GM21528 (cell line): Measurements from ENCODE around the gene TPSG1.
"Not testable (repeated sequence)": the region's sequence is repeated elsewhere in the genome, so short reads cannot be mapped to it uniquely, and the experiment has no call there.

Experiments used
- ATAC-seq: cut with Tn5 transposase; IDR thresholded peaks from one replicate; pipeline ENCODE4 v1.9.1; 2021; ENCODE audit warnings: mild to moderate bottlenecking, moderate library complexity; ENCODE audit not compliant: unreplicated experiment, low FRiP score

Gene TPSG1

GRCh38 chr16:1257561-1258224, 32.6 kb upstream of the TPSG1 start:
- ATAC-seq: no peak

DNA sequence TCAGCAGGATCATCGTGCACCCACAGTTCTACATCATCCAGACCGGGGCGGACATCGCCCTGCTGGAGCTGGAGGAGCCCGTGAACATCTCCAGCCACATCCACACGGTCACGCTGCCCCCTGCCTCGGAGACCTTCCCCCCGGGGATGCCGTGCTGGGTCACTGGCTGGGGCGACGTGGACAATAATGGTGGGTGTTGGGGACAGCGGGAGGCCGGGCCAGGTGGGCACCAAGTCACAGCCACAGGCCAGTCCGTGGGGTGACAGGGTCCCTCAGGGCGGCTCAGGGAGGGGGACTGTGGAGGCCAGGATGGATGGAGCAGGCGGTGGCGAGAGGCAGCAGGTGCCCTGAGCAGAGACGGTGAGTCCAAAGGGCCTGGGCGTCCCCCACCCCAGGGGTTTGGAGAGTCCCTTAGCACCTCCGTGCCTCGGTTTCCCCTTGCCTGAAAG, 31.8 kb upstream of the TPSG1 start:
- no peak for ATAC-seq

GRCh38 chr16:1256296-1256873, 31.3 kb upstream of the TPSG1 start:
- not testable (repeated sequence) for ATAC-seq

DNA sequence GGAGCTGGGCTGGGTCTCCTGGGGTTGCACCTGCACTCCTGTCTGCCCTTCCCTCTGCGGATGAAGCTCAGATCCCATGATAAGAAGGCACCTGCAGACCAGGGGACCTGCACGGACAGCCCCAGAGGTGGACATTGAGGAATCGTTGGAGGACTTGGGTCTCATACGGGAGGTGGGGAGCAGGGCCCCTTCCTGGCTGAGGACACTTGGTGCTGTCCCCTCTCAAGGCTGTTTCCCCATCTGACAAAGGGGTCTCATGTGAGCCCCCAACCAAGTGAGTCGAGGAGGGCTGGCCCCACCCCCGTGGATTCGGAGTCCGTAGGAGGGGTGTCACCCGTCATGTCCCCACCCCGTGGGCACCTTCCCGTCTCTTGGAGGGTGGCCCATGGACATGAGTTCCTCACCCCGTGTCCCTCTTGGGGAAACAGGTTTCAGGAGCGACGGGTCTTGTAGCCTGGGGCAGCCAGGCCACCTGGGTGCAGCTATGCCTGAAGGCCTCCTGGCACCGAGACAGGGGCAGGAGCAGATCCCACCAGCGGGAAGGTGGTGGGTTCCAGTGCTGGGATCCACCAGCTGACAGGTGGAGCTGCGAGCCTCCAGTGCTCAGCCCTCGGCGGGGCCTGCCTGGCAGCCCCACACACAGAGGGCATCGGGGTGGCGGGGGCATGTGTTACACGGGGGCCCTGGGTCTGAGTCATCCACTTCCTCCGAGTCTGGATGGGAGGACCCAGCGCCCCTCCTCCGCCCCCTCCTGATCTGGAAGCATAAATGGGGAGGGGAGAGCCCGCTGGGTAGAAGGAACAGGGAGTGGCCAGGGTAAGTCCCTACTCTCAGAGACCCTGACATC, 30.4 kb upstream of the TPSG1 start, which contains the start of gene TPSD1:
Gene TPSD1, plus strand, starts transcription at position 794 of the 847 bp plus-strand sequence. CDS start 212 bp downstream, outside the sequence.
- not testable (repeated sequence) for ATAC-seq

DNA sequence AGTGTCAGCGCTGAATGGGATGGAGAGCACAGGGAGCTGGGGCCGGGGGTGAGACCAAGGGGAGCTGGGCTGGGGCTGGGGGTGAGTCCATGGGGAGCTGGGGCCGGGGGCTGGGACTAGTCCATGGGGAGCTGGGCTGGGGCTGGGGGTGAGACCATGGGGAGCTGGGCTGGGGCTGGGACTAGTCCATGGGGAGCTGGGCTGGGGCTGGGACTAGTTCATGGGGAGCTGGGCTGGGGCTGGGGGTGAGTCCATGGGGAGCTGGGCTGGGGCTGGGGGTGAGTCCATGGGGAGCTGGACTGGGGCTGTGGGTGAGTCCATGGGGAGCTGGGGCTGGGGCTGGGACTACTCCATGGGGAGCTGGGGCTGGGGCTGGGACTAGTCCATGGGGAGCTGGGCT, 29.8 kb upstream of the TPSG1 start:
- ATAC-seq: not testable (repeated sequence)

- ATAC-seq: not testable (repeated sequence)
These were observed 28.8 kb upstream of the TPSG1 start for GRCh38 chr16:1253701-1254364.

- not testable (repeated sequence) for ATAC-seq
These were observed 24.1 kb upstream of the TPSG1 start for GRCh38 chr16:1249031-1249755.

DNA sequence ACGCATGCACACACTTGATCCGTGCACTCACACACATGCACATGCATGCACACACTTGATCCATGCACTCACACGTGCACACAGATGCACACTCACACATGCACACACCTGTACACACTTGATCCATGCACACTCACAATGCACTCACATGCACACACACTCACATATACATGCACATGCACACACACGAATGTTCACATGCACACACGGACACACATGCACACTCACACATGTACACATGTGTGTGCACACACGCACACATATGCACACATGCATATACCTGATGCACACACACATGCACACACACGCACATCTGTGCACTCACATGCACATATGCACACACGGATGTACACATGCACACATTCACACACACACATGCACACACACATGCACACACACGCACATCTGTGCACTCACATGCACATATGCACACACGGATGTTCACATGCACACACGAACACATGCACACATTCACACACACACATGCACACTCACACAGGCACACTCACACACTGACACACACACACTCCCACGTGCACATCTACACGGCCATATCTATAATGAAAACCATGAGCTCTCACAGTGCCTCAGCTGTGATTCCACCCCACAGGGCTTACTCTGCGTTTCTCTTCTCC, 23.0 kb upstream of the TPSG1 start:
- ATAC-seq: not testable (repeated sequence)

DNA sequence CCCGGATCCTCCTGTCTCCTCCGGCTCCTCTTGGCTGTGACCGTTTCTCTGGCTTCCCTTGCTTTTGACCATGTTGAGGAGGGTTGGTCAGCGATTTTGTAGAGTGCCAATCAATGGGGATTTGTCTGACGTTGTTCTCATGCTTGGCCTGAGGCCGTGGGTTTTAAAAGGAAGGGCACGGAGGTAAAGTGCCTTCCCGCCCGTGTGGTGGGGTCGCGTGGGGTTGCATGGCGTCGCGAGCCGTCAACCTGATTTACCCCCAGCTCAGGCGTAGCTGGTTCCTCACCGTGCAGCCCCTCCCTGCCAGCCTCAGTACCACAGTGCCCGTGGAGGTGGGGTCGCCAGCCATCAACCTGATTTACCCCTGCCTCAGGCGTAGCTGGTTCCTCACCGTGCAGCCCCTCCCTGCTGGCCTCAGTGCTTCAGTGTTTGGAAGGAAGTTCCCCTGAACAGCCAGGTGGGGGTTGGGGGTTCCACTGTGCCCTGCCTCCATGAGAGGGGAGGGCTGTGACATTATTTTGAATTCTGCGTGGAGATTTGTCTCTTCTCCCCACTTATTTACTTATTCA, 20.5 kb upstream of the TPSG1 start:
- ATAC-seq: no peak

- ATAC-seq: no peak
These were observed 19.8 kb upstream of the TPSG1 start for GRCh38 chr16:1244881-1245280.

DNA sequence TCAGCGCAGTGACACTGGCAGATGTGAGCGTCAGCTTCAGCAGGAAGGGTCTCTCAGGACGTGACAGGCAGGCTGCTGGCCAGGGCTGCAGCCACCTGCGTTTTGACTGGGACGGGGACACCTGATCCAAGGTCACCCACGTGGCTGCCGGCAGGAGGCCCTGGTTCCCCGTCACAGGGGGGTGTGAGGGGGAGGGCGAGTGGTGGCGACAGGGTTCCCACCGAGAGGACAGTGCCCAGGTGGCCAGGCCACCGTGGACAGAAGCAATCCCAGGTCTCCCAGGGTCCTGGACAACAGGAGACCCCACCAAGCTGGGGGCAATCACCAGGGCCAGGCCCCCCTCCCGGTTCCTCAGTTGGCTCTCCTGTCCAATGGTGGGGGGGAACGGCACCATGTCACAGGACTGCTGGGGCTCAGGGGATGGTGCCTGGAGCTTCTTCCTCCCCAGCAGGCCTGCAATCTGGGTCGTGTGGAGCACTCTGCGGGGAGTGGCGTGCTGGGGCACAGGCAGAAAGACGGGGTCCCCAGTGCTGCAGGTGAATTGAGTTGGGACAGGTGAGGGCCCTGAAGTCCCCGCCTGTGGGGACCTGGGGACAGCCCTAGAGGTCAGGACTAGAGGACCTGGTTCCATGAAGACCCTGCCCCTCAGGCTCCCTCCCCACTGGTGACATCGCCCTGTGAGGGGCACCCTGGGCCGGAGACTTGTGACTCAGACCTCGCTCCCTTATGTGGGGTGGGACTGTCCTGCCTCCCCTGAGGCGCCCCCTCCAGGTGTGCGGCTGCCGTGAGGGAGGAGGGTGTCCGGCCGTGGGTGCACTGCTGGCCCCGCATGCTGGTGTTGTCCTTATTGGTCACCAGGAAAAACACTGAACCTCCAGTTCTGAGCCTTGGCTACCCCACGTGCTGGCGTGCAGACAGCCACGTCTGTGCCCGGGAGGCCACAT, 19.1 kb upstream of the TPSG1 start:
- not testable (repeated sequence) for ATAC-seq

- ATAC-seq: not testable (repeated sequence)
These were observed 18.3 kb upstream of the TPSG1 start for GRCh38 chr16:1243363-1243762.

- ATAC-seq: not testable (repeated sequence)
These were observed 16.0 kb upstream of the TPSG1 start for GRCh38 chr16:1241081-1241480.

DNA sequence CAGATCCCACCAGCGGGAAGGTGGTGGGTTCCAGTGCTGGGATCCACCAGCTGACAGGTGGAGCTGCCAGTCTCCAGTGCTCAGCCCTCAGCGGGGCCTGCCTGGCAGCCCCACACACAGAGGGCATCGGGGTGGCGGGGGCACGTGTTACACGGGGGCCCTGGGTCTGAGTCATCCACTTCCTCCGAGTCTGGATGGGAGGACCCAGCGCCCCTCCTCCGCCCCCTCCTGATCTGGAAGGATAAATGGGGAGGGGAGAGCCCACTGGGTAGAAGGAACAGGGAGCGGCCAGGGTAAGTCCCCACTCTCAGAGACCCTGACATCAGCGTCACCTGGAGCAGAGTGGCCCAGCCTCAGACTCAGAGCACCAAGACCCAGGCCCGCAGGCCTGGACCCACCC, 15.4 kb upstream of the TPSG1 start, which contains the start of gene TPSAB1:
Gene TPSAB1, plus strand, starts transcription at position 270 of the 400 bp plus-strand sequence. CDS start 234 bp downstream, outside the sequence.
- not testable (repeated sequence) for ATAC-seq

- not testable (repeated sequence) for ATAC-seq
These were observed 14.5 kb upstream of the TPSG1 start for GRCh38 chr16:1239575-1239974.

GRCh38 chr16:1238909-1239308, 13.8 kb upstream of the TPSG1 start:
- not testable (repeated sequence) for ATAC-seq

DNA sequence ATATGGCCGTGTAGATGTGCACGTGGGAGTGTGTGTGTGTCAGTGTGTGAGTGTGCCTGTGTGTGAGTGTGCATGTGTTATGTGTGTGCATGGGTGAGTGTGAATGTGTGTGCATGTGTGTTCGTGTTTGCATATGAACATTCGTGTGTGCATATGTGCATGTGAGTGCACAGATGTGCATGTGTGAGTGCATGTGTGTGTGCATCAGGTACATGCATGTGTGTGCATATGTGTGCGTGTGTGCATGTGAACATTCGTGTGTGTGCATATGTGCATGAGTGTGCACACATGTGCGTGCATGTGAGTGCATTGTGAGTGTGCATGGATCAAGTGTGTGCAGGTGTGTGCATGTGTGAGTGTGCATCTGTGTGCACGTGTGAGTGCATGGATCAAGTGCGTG, 12.9 kb upstream of the TPSG1 start:
- ATAC-seq: no peak

- not testable (repeated sequence) for ATAC-seq
These were observed 11.6 kb upstream of the TPSG1 start for GRCh38 chr16:1236659-1237058.
